Hepatocyte (in vitro differentiated cells): ENCODE results near the gene CTCFL.

ENCODE experiments used
- CTCF ChIP-seq: fragments of 200-600 bp; sonication (generic); IDR thresholded peaks from 2 replicates; pipeline ENCODE4 v1.5.1; 2016; ENCODE audit warnings: antibody characterized with exemption, mild to moderate bottlenecking; ENCODE audit not compliant: poor library complexity
- EZH2 ChIP-seq: fragments of 200-600 bp; sonication (generic); IDR thresholded peaks from 2 replicates; pipeline ENCODE4 v1.6.1; 2016; ENCODE audit warnings: antibody characterized with exemption, mild to moderate bottlenecking, borderline replicate concordance
- EZH2phosphoT487 ChIP-seq: fragments of 200-600 bp; sonication (generic); IDR thresholded peaks from one replicate; pipeline ENCODE4 v1.6.1; 2018; ENCODE audit warnings: antibody characterized with exemption, mild to moderate bottlenecking, low read depth, moderate library complexity; ENCODE audit not compliant: unreplicated experiment, severe bottlenecking

- TF ChIP-seq CTCF (no peak), EZH2 (no peak), EZH2phosphoT487 (no peak)
These were observed 38.6 kb upstream of the CTCFL start for GRCh38 chr20:57563522-57563921.
